NT2/D1 (cell line): ENCODE results near the gene MFRP.
A peak's percentile ranks its signal among the peaks of the same experiment; 100 is the strongest.
"Not testable (repeated sequence)": the region's sequence is repeated elsewhere in the genome, so short reads cannot be mapped to it uniquely, and the experiment has no call there.

Experiments
- DNase-seq: peaks from one replicate; pipeline ENCODE4 v3.0.0-alpha.2; 2011; ENCODE audit warnings: low read depth, low spot score
- H3K27me3 ChIP-seq: 2 replicates; pipeline ENCODE4 v1.6.0; 2011; ENCODE audit warnings: mild to moderate bottlenecking; ENCODE audit not compliant: insufficient read length, insufficient read depth
- H3K36me3 ChIP-seq: 2 replicates; pipeline ENCODE4 v1.6.1; 2011; ENCODE audit warnings: mild to moderate bottlenecking, low read length, mixed read lengths; ENCODE audit not compliant: insufficient read depth, insufficient read length
- H3K4me1 ChIP-seq: 2 replicates; pipeline ENCODE4 v1.5.1; 2011; ENCODE audit not compliant: insufficient read depth, insufficient read length
- H3K4me3 ChIP-seq: 2 replicates; pipeline ENCODE4 v1.5.1; 2011; ENCODE audit warnings: low read depth; ENCODE audit not compliant: insufficient read length
- H3K9ac ChIP-seq: 2 replicates; pipeline ENCODE4 v1.6.0; 2011; ENCODE audit warnings: low read depth; ENCODE audit not compliant: insufficient read length
- H3K9me3 ChIP-seq: 2 replicates; pipeline ENCODE4 v1.5.1; 2011; ENCODE audit warnings: mild to moderate bottlenecking, low read length; ENCODE audit not compliant: insufficient read depth
- SUZ12 ChIP-seq: IDR thresholded peaks from 2 replicates; pipeline ENCODE4 v1.6.1; 2011; ENCODE audit not compliant: insufficient read length, insufficient read depth; ENCODE audit errors: extremely low read depth
- YY1 ChIP-seq: IDR thresholded peaks from 2 replicates; pipeline ENCODE4 v1.6.1; 2011; ENCODE audit not compliant: insufficient read length, insufficient read depth
- ZNF274 ChIP-seq: IDR thresholded peaks from 2 replicates; pipeline ENCODE4 v1.6.1; 2011; ENCODE audit warnings: mild to moderate bottlenecking, low read depth, low read length

The MFRP gene

DNA sequence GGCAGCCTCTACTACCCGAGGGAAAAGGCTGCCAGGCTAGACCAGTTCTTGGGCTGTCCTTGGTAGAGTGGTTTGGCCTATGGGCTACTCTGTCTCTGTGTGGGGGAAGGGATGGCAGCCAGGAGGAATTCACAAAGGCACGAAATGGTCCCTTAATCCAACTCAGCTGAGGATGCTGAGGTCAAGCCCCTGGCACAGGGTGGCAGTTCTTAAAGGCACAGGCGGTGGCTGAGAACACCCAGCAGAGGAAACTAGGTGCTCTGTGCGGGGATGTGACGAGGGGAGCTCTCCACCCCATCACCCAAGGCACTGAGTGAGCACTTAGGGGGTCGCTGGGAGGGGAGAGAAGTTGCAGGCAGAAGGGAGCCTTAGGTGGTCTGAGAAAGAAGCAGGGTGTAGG is at the start of gene MFRP:
MFRP (minus strand) TSS at position 101 of the 400 bp plus-strand sequence. CDS start 192 bp downstream, outside the sequence.
- no peak within 1 kb of the TSS for H3K9ac ChIP-seq

DNA sequence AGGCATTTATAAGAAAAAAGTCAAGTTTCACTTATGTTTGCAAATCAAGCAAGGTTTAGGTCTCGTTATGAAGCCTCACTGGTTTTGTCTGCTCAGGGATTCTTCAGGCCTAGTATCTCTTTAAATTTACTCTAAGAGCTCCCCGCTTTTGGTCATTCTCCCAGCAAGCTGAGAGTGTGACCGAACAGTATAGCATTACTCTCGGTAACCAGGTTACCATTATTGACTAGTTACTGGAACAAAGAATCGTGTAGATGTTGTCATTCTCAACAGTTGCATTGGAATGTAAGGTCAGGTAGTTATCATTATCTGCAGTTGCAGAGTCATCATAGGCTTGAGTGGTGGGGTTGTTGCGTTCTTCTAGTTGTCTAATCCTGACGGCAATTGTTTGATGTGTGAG is 44.8 kb upstream of the MFRP start:
- no peak for TF ChIP-seq ZNF274
- TF ChIP-seq YY1: no peak
- TF ChIP-seq SUZ12: no peak
- Histone ChIP-seq H3K4me3 (no peak overlapping the region), H3K9ac (no peak overlapping the region), H3K27me3 (no peaks in the 10 kb centered on the region), H3K4me1 (no peaks in the 10 kb centered on the region), H3K36me3 (no peaks in the 10 kb centered on the region), H3K9me3 (no peaks in the 10 kb centered on the region)
- no peak for DNase-seq

More for the DNA sequence above, at the start of gene MFRP:
- Histone ChIP-seq H3K36me3 (no peaks in the 10 kb centered on the region), H3K4me1 (no peaks in the 10 kb centered on the region), H3K9me3 (no peaks in the 10 kb centered on the region), H3K4me3 (no peak within 1 kb of the TSS), H3K27me3 (peaks cover 22% of the 10 kb centered on the region)
- TF ChIP-seq YY1: no peak
- no peak for TF ChIP-seq ZNF274
- no peak for TF ChIP-seq SUZ12
- DNase-seq: no peak

DNA sequence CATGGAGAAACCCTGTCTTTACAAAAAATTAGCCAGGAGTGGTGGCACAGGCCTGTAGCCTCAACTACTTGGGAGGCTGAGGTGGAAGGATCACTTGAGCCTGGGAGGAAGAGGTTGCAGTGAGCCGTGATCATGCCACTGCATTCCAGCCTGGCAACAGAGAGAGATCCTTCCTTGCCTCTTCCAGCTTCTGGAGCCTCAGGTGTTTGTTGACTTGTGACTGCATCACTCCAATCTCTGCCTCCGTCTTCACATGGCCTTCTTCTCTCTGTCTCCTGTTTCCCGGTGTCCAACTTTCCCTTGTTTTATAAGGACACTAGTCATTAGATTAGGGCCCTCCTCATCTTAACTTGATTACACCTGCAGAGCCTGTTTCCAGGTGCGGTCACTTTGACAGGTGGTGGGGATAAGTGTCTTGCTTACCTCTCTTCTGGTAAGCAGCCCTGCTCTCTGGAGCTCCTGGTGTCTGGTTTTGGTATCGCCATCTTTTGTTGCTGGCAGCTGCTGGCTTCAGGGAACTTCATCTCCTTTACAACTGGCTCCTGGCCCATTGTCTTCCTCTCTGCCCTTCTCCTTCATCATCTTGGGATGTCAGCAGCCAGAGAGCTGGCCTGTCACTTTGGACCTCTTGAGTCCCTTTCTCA is 43.2 kb upstream of the MFRP start:
- no peak for TF ChIP-seq YY1
- H3K9ac ChIP-seq: no peak overlapping the region
- no peaks in the 10 kb centered on the region for H3K36me3 ChIP-seq
- H3K27me3 ChIP-seq: no peaks in the 10 kb centered on the region
- no peak overlapping the region for H3K4me3 ChIP-seq
- DNase-seq: peak; percentile 32
- no peaks in the 10 kb centered on the region for H3K9me3 ChIP-seq
- no peaks in the 10 kb centered on the region for H3K4me1 ChIP-seq

DNA sequence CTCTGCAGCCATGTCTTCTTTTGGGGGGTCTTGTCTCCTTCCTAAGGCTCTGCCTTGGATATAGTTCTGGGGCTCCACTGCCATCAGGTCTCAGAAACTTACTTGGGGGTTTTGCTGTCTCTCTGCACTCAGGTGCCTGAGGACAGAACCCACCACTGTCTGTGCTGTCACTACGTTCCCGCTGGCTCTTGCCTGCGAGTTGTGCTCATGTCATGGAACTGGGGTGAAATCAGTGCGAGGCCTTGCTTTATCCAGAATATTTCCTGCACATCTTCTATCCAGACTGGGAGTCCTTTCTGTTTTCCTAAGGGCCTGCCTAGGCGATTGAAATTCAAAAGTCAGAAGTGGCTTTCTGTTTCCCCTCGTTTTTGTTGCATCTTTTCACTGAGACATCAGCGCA is 41.6 kb upstream of the MFRP start:
- TF ChIP-seq YY1 (no peak), ZNF274 (no peak), SUZ12 (no peak)
- no peak for DNase-seq

DNA sequence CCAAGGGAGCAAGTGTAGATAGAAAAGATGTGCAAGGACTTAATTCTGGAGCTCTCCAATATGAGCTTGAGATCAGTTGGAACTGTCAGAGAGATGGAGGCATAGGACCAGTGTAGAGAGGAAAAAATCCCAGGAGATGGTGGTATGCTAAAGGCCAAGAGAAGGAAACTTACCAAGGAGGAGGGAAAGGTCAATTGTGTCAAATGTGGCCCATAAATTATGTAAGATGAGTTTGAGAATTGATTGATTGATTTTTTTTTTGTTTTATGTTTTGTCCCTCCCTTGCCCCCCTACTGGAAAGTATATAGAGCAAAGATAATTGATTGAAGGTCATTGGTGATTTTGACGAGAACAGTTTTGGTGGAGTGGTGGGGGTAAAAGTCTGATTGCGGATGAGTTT is 37.8 kb upstream of the MFRP start:
- H3K4me3 ChIP-seq: no peak overlapping the region
- H3K9me3 ChIP-seq: no peaks in the 10 kb centered on the region
- peaks cover 8% of the 10 kb centered on the region for H3K27me3 ChIP-seq
- H3K36me3 ChIP-seq: no peaks in the 10 kb centered on the region
- peaks cover 6% of the 10 kb centered on the region for H3K4me1 ChIP-seq
- TF ChIP-seq SUZ12 (no peak), ZNF274 (no peak), YY1 (no peak)
- no peak for DNase-seq
- no peak overlapping the region for H3K9ac ChIP-seq

More for the DNA sequence above, 41.6 kb upstream of the MFRP start:
- no peaks in the 10 kb centered on the region for H3K36me3 ChIP-seq
- H3K9me3 ChIP-seq: no peaks in the 10 kb centered on the region
- H3K4me3 ChIP-seq: no peak overlapping the region
- H3K27me3 ChIP-seq: no peaks in the 10 kb centered on the region
- no peaks in the 10 kb centered on the region for H3K4me1 ChIP-seq
- H3K9ac ChIP-seq: no peak overlapping the region

DNA sequence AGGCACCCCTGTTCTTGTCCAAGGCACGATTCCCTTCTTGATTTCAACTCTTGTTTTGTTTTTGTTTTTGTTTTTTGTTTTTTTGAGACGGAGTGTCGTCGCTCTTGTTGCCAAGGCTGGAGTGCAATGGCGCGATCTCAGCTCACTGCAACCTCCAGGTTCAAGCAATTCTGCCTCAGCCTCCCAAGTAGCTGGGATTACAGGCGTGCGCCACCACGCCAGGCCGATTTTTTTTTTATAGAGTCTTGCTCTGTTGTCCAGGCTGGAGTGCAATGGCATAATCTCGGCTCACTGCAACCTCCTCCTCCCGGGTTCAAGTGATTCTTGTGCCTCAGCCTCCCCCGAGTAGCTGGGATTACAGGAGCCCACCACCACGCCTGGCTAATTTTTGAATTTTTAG is 36.0 kb upstream of the MFRP start:
- H3K27me3 ChIP-seq, DNase-seq, H3K4me1 ChIP-seq, H3K4me3 ChIP-seq, H3K9me3 ChIP-seq, H3K9ac ChIP-seq, H3K36me3 ChIP-seq: not testable (repeated sequence)

DNA sequence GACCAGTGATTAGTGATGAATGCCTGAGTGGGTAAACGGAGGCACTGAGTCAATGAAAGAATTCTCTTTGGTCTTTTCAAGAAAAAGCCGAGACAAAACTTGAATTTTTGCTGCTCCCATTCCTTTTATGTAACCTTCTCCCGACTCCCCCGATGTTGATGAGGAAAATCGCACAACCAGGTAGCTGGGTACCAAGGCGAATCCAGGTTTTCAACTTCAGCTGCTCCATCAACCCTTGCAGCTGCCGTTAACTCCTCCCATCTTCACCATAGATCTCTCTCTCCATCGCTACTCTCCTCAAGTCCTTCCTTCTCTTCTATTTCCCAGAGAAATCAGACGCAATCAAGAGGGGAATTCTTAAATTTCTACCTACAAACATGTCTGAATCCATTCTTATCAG is 35.6 kb upstream of the MFRP start:
- no peak for TF ChIP-seq SUZ12
- no peak for TF ChIP-seq ZNF274
- no peak for TF ChIP-seq YY1
- H3K36me3 ChIP-seq: no peaks in the 10 kb centered on the region
- no peak for DNase-seq
- peaks cover 8% of the 10 kb centered on the region for H3K27me3 ChIP-seq
- H3K9me3 ChIP-seq: no peaks in the 10 kb centered on the region
- H3K9ac ChIP-seq: peak overlapping the region; percentile 53
- H3K4me1 ChIP-seq: peaks cover 12% of the 10 kb centered on the region
- peak overlapping the region; percentile 56 for H3K4me3 ChIP-seq
